ENCODE data around the gene POLD4. TPM values are rescaled to one million over a fixed set of nuclear protein-coding genes. Genes with fewer than 3 reads are reported as not detected.
A peak's percentile ranks its signal among the peaks of the same experiment; 100 is the strongest.

Gene POLD4
- total and polyA plus RNA-seq, 9 donors: 12.5 to 87.8 (median 47.2) TPM

GRCh38 chr11:67400942-67401494 is 47.7 kb upstream of the POLD4 start:
- no peaks in the 10 kb centered on the region for H3K27me3 ChIP-seq
- H3K27ac ChIP-seq: peak overlapping the region; percentile 19 to 86
- peaks cover 1% of the 10 kb centered on the region for H3K4me1 ChIP-seq (ENCODE audit: insufficient read depth)
- 2 to 4% (median 2%) methylated on average over 24 to 27 of the region's 27 CpGs for WGBS, 3 donors
- H3K4me3 ChIP-seq: peak overlapping the region; percentile 91
- no peaks in the 10 kb centered on the region for H3K36me3 ChIP-seq
- TF ChIP-seq POLR2A (IDR thresholded peaks at IDR 0.05): no peak
- TF ChIP-seq EP300 (IDR thresholded peaks at IDR 0.05): no peak
- TF ChIP-seq, protein P1, sequence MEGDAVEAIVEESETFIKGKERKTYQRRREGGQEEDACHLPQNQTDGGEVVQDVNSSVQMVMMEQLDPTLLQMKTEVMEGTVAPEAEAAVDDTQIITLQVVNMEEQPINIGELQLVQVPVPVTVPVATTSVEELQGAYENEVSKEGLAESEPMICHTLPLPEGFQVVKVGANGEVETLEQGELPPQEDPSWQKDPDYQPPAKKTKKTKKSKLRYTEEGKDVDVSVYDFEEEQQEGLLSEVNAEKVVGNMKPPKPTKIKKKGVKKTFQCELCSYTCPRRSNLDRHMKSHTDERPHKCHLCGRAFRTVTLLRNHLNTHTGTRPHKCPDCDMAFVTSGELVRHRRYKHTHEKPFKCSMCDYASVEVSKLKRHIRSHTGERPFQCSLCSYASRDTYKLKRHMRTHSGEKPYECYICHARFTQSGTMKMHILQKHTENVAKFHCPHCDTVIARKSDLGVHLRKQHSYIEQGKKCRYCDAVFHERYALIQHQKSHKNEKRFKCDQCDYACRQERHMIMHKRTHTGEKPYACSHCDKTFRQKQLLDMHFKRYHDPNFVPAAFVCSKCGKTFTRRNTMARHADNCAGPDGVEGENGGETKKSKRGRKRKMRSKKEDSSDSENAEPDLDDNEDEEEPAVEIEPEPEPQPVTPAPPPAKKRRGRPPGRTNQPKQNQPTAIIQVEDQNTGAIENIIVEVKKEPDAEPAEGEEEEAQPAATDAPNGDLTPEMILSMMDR (IDR thresholded peaks at IDR 0.05): no peak
- no peak for DNase-seq
- H3K9me3 ChIP-seq: no peaks in the 10 kb centered on the region
- intact Hi-C loops (cut with DNase I): loop anchor here in 2 of 4 donors (1.0 to 10.0 kb wide), 3 partner anchors 42 to 106 kb away; partner anchors contain the start of genes CDK2AP2 (in 1 of the 2), CORO1B (in 1 of the 2) and PITPNM1 (in 1 of the 2)

GRCh38 chr11:67400251-67400941 is 47.0 kb upstream of the POLD4 start:
- H3K4me3 ChIP-seq: peak overlapping the region; percentile 91
- H3K4me1 ChIP-seq (ENCODE audit: insufficient read depth): peaks cover 1% of the 10 kb centered on the region
- intact Hi-C loops (cut with DNase I): loop anchor here in 2 of 4 donors (2.0 to 10.0 kb wide), 2 partner anchors 104 to 106 kb away; partner anchors contain the start of genes CDK2AP2 (in 1 of the 2) and PITPNM1 (in 1 of the 2)
- no peaks in the 10 kb centered on the region for H3K9me3 ChIP-seq
- no peak for TF ChIP-seq POLR2A (IDR thresholded peaks at IDR 0.05)
- TF ChIP-seq, protein P1 (IDR thresholded peaks at IDR 0.05): no peak
- H3K27ac ChIP-seq: no peak overlapping the region
- DNase-seq: no peak
- no peaks in the 10 kb centered on the region for H3K36me3 ChIP-seq
- H3K27me3 ChIP-seq: no peaks in the 10 kb centered on the region
- WGBS, 3 donors: 28 to 34% (median 32%) methylated on average over 23 of the region's 23 CpGs

DNA sequence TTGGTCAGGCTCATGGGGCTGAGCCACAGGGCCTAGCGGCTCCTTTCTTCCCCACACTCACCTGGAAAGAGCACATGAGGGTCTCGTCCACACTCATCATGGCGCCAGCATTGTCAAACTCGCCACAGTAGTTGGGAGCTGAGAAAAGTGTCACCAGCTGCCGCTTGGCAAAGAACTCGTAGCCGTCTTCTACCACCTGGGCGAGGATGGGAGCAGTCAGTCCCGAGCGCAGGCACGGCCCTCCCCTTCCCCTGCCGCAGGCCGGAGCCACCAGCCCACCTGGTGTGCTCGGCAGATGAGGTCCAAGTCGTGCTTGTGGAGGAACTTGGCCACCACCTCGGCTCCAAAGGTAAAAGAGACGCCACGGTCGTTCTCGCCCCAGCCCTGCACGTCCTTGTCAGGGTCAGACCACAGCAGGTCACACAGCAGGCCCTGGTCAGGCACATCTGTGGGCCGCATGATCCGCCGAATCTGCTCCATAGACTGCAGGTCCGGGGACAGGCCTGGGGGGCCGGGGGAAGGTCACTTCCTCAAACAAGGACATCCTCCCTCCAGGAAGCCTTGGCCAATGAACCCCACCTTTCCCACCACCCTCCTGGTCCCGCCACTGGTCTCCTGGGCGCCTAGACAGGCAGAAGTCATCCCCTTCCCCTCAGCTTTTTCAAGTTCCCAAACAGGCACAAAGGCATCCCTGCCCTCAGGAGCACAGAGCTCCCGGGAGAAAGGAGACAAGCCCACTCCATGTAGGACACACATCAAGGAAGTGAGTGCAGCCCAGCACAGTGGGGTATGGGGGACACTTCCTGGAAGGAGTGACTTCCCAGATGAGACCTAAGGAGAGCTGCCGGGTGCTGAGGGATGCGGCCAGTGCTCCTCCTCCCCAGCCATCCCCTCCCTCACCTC is 45.6 kb upstream of the POLD4 start:
- no peaks in the 10 kb centered on the region for H3K36me3 ChIP-seq

More for the DNA sequence above, 45.6 kb upstream of the POLD4 start:
- Histone ChIP-seq H3K4me1 (ENCODE audit: insufficient read depth) (peaks cover 1% of the 10 kb centered on the region), H3K27ac (no peak overlapping the region), H3K9me3 (no peaks in the 10 kb centered on the region), H3K4me3 (no peak overlapping the region), H3K27me3 (no peaks in the 10 kb centered on the region)
- intact Hi-C loops (cut with DNase I): loop anchor here in 2 of 4 donors (5.0 to 10.0 kb wide), 3 partner anchors 68 to 124 kb away; partner anchors contain the start of genes CDK2AP2 (in 1 of the 2), PITPNM1 (in 1 of the 2) and TMEM134 (in 1 of the 2)
- WGBS, 3 donors: 75 to 80% (median 76%) methylated on average over 31 of the region's 31 CpGs
- no peak for TF ChIP-seq EP300 (IDR thresholded peaks at IDR 0.05)
- no peak for TF ChIP-seq POLR2A (IDR thresholded peaks at IDR 0.05)
- TF ChIP-seq, protein P1 (IDR thresholded peaks at IDR 0.05): no peak
- DNase-seq: no peak
